Naive thymus-derived CD4-positive, alpha-beta T cell (primary cell): Measurements from ENCODE around the gene POU3F1. TPM values are rescaled to one million over a fixed set of nuclear protein-coding genes. Genes with fewer than 3 reads are reported as not detected.

Experiments used
- ATAC-seq: fragments of 150-1000 bp; cut with Tn5 transposase; 2 replicates; pipeline ENCODE4 v1.10.0; 2021; ENCODE audit warnings: mild to moderate bottlenecking, moderate library complexity
- CTCF ChIA-PET: fragments of 350-600 bp; sonication (Branson Sonifier 250); formaldehyde crosslinking; loops from one replicate; lab custom pipeline; 2021; ENCODE audit warnings: antibody characterized with exemption; lab: Charles Lee
- POLR2A ChIA-PET: fragments of 350-600 bp; sonication (Branson Sonifier 250); formaldehyde crosslinking; loops from one replicate; lab custom pipeline; 2021; ENCODE audit warnings: antibody characterized with exemption, inconsistent platforms; lab: Charles Lee
- DNase-seq, 9 donors: peaks; one replicate each; pipeline versions ENCODE4 v3.0.0 to v3.0.0-alpha.2; 2020 to 2022; ENCODE audit warnings: mixed read lengths in 1 of 9
- H3K27ac ChIP-seq: one replicate; pipeline ENCODE4 v1.7.0; 2013; ENCODE audit warnings: mild to moderate bottlenecking, low read depth, low read length, moderate library complexity
- H3K27me3 ChIP-seq, 2 donors: one replicate each; pipeline ENCODE4 v1.7.0; 2013; ENCODE audit warnings: low read length in 2 of 2, mild to moderate bottlenecking in 2 of 2, moderate library complexity in 2 of 2; ENCODE audit not compliant: control insufficient read depth in 2 of 2, insufficient read depth in 2 of 2
- H3K36me3 ChIP-seq, 3 experiments: 1 replicate in 2 of 3; 2 replicates in 1 of 3; pipeline ENCODE4 v1.7.0; 2013; ENCODE audit warnings: low read length in 3 of 3, mild to moderate bottlenecking in 3 of 3, moderate library complexity in 1 of 3; ENCODE audit not compliant: insufficient read depth in 3 of 3, control insufficient read depth in 2 of 3
- H3K4me1 ChIP-seq, 2 donors: one replicate each; pipeline ENCODE4 v1.7.0; 2013; ENCODE audit warnings: low read length in 2 of 2, mild to moderate bottlenecking in 2 of 2, moderate library complexity in 1 of 2; ENCODE audit not compliant: control insufficient read depth in 2 of 2, insufficient read depth in 2 of 2
- H3K4me3 ChIP-seq: 2 replicates; pipeline ENCODE4 v1.7.0; 2013; ENCODE audit warnings: mild to moderate bottlenecking, low read length
- H3K9me3 ChIP-seq, 3 experiments: 1 replicate in 2 of 3; 2 replicates in 1 of 3; pipeline ENCODE4 v1.7.0; 2013; ENCODE audit warnings: low read length in 3 of 3; ENCODE audit not compliant: control insufficient read depth in 2 of 3
- H3K27ac Mint-ChIP-seq, 9 donors: one replicate each; pipeline ENCODE4 v1.8.0; 2020 to 2022; ENCODE audit warnings: mixed read lengths in 9 of 9, mild to moderate bottlenecking in 8 of 9, moderate library complexity in 5 of 9, inconsistent platforms in 2 of 9
- H3K27me3 Mint-ChIP-seq, 5 donors: one replicate each; pipeline ENCODE4 v1.8.0; 2021 to 2022; ENCODE audit warnings: mixed read lengths in 5 of 5, mild to moderate bottlenecking in 1 of 5
- H3K36me3 Mint-ChIP-seq, 5 donors: one replicate each; pipeline ENCODE4 v1.8.0; 2020 to 2022; ENCODE audit warnings: mixed read lengths in 5 of 5, mild to moderate bottlenecking in 3 of 5, inconsistent platforms in 1 of 5
- H3K4me1 Mint-ChIP-seq, 7 donors: one replicate each; pipeline ENCODE4 v1.8.0; 2020 to 2022; ENCODE audit warnings: mixed read lengths in 7 of 7, mild to moderate bottlenecking in 3 of 7, inconsistent platforms in 1 of 7
- H3K4me3 Mint-ChIP-seq, 10 donors: one replicate each; pipeline ENCODE4 v1.8.0; 2020 to 2022; ENCODE audit warnings: mild to moderate bottlenecking in 10 of 10, mixed read lengths in 10 of 10, moderate library complexity in 6 of 10, inconsistent platforms in 2 of 10
- H3K9me3 Mint-ChIP-seq, 11 donors: one replicate each; pipeline ENCODE4 v1.8.0; 2020 to 2022; ENCODE audit warnings: mixed read lengths in 11 of 11, mild to moderate bottlenecking in 4 of 11, inconsistent platforms in 1 of 11, moderate library complexity in 1 of 11
- intact Hi-C, 2 donors: fragments of 100-400 bp; cut with micrococcal nuclease; formaldehyde crosslinking; loops; one replicate each; pipeline ENCODE4 v1.15.1; 2023
- polyA plus RNA-seq, 2 donors: library from polyadenylated mRNA; unstranded; fragments of 300-500 nt; fragmentation: Illumina TruSeq; gene quantifications; one replicate each; pipeline ENCODE4 v1.2.3, GENCODE V29; 2021
- total RNA-seq, 6 experiments: library from RNA in 5 of 6; stranded (reverse) in 5 of 6; gene quantifications; 1 replicate in 5 of 6; 2 replicates in 1 of 6; pipeline ENCODE4 v1.2.3 and lab custom pipeline; 2021 to 2026

POU3F1 gene
- total and polyA plus RNA-seq, 7 experiments from 2014 or later = 0.17 to 0.19 TPM; not detected in 5

- intact Hi-C loops = no loop called here
- Histone ChIP-seq H3K4me3 (no peak overlapping the region), H3K4me1 (no peaks in the 10 kb centered on the region), H3K27ac (no peak overlapping the region), H3K9me3 (no peaks in the 10 kb centered on the region), H3K36me3 (no peaks in the 10 kb centered on the region), H3K27me3 (no peaks in the 10 kb centered on the region)
- ChIA-PET POLR2A (no interaction called here), CTCF (no interaction called here)
- H3K36me3 Mint-ChIP-seq = no peaks in the 10 kb centered on the region
- no peak overlapping the region for H3K4me3 Mint-ChIP-seq
- peaks cover 0 to 1% (median 0%) of the 10 kb centered on the region in 7 donors for H3K4me1 Mint-ChIP-seq
- DNase-seq (no peak), ATAC-seq (no peak)
- no peak overlapping the region for H3K27ac Mint-ChIP-seq
- no peaks in the 10 kb centered on the region for H3K9me3 Mint-ChIP-seq
- peaks cover 9 to 20% (median 16%) of the 10 kb centered on the region in 5 donors for H3K27me3 Mint-ChIP-seq
Observed at GRCh38 chr1:38064197-38064903, 17.8 kb upstream of the POU3F1 start.

GRCh38 chr1:38063616-38064015 is 17.0 kb upstream of the POU3F1 start:
- Histone ChIP-seq H3K27ac (no peak overlapping the region), H3K9me3 (no peaks in the 10 kb centered on the region), H3K36me3 (no peaks in the 10 kb centered on the region), H3K27me3 (no peaks in the 10 kb centered on the region), H3K4me3 (no peak overlapping the region), H3K4me1 (no peaks in the 10 kb centered on the region)
- H3K4me3 Mint-ChIP-seq = no peak overlapping the region
- peaks cover 3 to 14% (median 11%) of the 10 kb centered on the region in 5 donors for H3K27me3 Mint-ChIP-seq
- POLR2A ChIA-PET = no interaction called here
- ATAC-seq (no peak), DNase-seq (no peak)
- intact Hi-C loops = no loop called here
- no peaks in the 10 kb centered on the region for H3K9me3 Mint-ChIP-seq
- peaks cover 0 to 1% (median 0%) of the 10 kb centered on the region in 7 donors for H3K4me1 Mint-ChIP-seq
- CTCF ChIA-PET = no interaction called here
- H3K36me3 Mint-ChIP-seq = no peaks in the 10 kb centered on the region
- H3K27ac Mint-ChIP-seq = no peak overlapping the region

- Mint-ChIP-seq H3K27ac (no peak overlapping the region), H3K36me3 (no peaks in the 10 kb centered on the region), H3K27me3 (peaks cover 4 to 9% (median 6%) of the 10 kb centered on the region in 5 donors), H3K4me3 (no peak overlapping the region), H3K4me1 (peaks cover 0 to 1% (median 0%) of the 10 kb centered on the region in 7 donors), H3K9me3 (no peaks in the 10 kb centered on the region)
- DNase-seq (no peak), ATAC-seq (no peak)
- no peaks in the 10 kb centered on the region for H3K36me3 ChIP-seq
- no peaks in the 10 kb centered on the region for H3K9me3 ChIP-seq
- CTCF ChIA-PET = no interaction called here
- intact Hi-C loops = no loop called here
- no peaks in the 10 kb centered on the region for H3K27me3 ChIP-seq
- H3K27ac ChIP-seq = no peak overlapping the region
- no peaks in the 10 kb centered on the region for H3K4me1 ChIP-seq
- no peak overlapping the region for H3K4me3 ChIP-seq
- POLR2A ChIA-PET = no interaction called here
Observed at GRCh38 chr1:38062361-38063288, 16.0 kb upstream of the POU3F1 start.

- no peaks in the 10 kb centered on the region for H3K36me3 ChIP-seq
- no peaks in the 10 kb centered on the region for H3K9me3 Mint-ChIP-seq
- ATAC-seq = no peak
Observed at GRCh38 chr1:38061883-38062328, 15.3 kb upstream of the POU3F1 start.

GRCh38 chr1:38061290-38061689 is 14.7 kb upstream of the POU3F1 start:
- H3K36me3 ChIP-seq = no peaks in the 10 kb centered on the region
- H3K4me3 ChIP-seq = no peak overlapping the region
- H3K9me3 Mint-ChIP-seq = no peaks in the 10 kb centered on the region
- no peaks in the 10 kb centered on the region for H3K9me3 ChIP-seq
- POLR2A ChIA-PET = interaction anchor here (0.5 kb wide), 1 partner anchor 211 kb away, joined by 3 read pairs; no protein-coding TSS in a partner anchor
- ATAC-seq = no peak
- no peak overlapping the region for H3K4me3 Mint-ChIP-seq
- peaks cover 0 to 8% (median 4%) of the 10 kb centered on the region in 5 donors for H3K27me3 Mint-ChIP-seq
- no peaks in the 10 kb centered on the region for H3K27me3 ChIP-seq
- CTCF ChIA-PET = interaction anchor here (0.6 kb wide), 1 partner anchor 922 kb away, joined by 3 read pairs; no protein-coding TSS in a partner anchor
- intact Hi-C loops = no loop called here
- no peaks in the 10 kb centered on the region for H3K36me3 Mint-ChIP-seq
- no peaks in the 10 kb centered on the region for H3K4me1 ChIP-seq
- DNase-seq = no peak
- no peak overlapping the region for H3K27ac ChIP-seq
- no peak overlapping the region for H3K27ac Mint-ChIP-seq
- H3K4me1 Mint-ChIP-seq = peaks cover 0 to 1% (median 0%) of the 10 kb centered on the region in 7 donors

More at GRCh38 chr1:38061883-38062328, 15.3 kb upstream of the POU3F1 start:
- Mint-ChIP-seq H3K27ac (no peak overlapping the region), H3K4me3 (no peak overlapping the region), H3K4me1 (peaks cover 0 to 1% (median 0%) of the 10 kb centered on the region in 7 donors), H3K27me3 (peaks cover 0 to 8% (median 4%) of the 10 kb centered on the region in 5 donors), H3K36me3 (no peaks in the 10 kb centered on the region)
- no peak for DNase-seq
- Histone ChIP-seq H3K4me1 (no peaks in the 10 kb centered on the region), H3K9me3 (no peaks in the 10 kb centered on the region), H3K27ac (no peak overlapping the region), H3K4me3 (no peak overlapping the region), H3K27me3 (no peaks in the 10 kb centered on the region)
- POLR2A ChIA-PET = no interaction called here
- CTCF ChIA-PET = no interaction called here
- intact Hi-C loops = no loop called here

- DNase-seq = no peak
- H3K4me3 ChIP-seq = no peak overlapping the region
- Mint-ChIP-seq H3K27me3 (peaks cover under 1 to 11% (median 6%) of the 10 kb centered on the region in 5 donors), H3K36me3 (no peaks in the 10 kb centered on the region), H3K4me3 (no peak overlapping the region), H3K4me1 (peaks cover 0 to 1% (median 0%) of the 10 kb centered on the region in 7 donors), H3K27ac (no peak overlapping the region), H3K9me3 (no peaks in the 10 kb centered on the region)
- CTCF ChIA-PET = interaction anchor here (0.6 kb wide), 1 partner anchor 921 kb away, joined by 3 read pairs; no protein-coding TSS in a partner anchor
- intact Hi-C loops = no loop called here
- no peaks in the 10 kb centered on the region for H3K9me3 ChIP-seq
- H3K4me1 ChIP-seq = no peaks in the 10 kb centered on the region
- POLR2A ChIA-PET = no interaction called here
- no peak overlapping the region for H3K27ac ChIP-seq
- no peaks in the 10 kb centered on the region for H3K27me3 ChIP-seq
- no peaks in the 10 kb centered on the region for H3K36me3 ChIP-seq
- ATAC-seq = no peak
Observed at GRCh38 chr1:38060498-38060897, 13.9 kb upstream of the POU3F1 start.
